Measurements from ENCODE around the gene RIMKLB.

DNA sequence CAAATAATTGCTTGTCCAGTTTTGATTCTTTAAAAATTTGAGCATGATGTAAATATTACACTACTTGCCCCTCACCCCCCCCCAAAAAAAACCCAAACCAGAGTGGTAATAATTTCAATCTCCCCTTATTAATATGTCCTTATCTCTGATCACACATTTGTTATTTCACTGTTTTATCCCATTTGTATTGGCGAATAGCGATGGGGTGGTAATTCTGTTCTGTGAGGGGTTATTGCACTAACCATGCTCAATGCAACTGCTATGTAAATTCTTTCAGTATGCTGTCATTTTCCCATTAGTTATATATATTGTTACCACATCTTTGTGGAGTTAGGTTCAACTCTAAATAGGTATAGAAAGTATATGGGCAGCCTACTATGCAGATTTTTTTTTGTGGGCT is 1.1 kb downstream of the RIMKLB start:
- no peak for TF ChIP-seq SP1 (IDR thresholded peaks at IDR 0.05; ENCODE audit: low read depth, low read length)
- TF ChIP-seq NBN (IDR thresholded peaks at IDR 0.05) = no peak
- TF ChIP-seq CBX3 (IDR thresholded peaks at IDR 0.05; ENCODE audit: borderline replicate concordance, low read depth) = no peak
- TF ChIP-seq, protein P1, sequence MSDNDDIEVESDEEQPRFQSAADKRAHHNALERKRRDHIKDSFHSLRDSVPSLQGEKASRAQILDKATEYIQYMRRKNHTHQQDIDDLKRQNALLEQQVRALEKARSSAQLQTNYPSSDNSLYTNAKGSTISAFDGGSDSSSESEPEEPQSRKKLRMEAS (IDR thresholded peaks at IDR 0.05; ENCODE audit: low read depth, low read length) = no peak
- TF ChIP-seq CREB1 (IDR thresholded peaks at IDR 0.05; ENCODE audit: low read depth) = no peak
- no peak for TF ChIP-seq EGR1 (IDR thresholded peaks at IDR 0.05; ENCODE audit: borderline replicate concordance in 1 of 2, low read depth in 2 of 2, low read length in 2 of 2)
- TF ChIP-seq CEBPB (IDR thresholded peaks at IDR 0.05; ENCODE audit: borderline replicate concordance in 1 of 2, low read depth in 2 of 2, low read length in 2 of 2) = no peak
- TF ChIP-seq SMARCA5 (IDR thresholded peaks at IDR 0.05) = no peak
- TF ChIP-seq, protein P2, sequence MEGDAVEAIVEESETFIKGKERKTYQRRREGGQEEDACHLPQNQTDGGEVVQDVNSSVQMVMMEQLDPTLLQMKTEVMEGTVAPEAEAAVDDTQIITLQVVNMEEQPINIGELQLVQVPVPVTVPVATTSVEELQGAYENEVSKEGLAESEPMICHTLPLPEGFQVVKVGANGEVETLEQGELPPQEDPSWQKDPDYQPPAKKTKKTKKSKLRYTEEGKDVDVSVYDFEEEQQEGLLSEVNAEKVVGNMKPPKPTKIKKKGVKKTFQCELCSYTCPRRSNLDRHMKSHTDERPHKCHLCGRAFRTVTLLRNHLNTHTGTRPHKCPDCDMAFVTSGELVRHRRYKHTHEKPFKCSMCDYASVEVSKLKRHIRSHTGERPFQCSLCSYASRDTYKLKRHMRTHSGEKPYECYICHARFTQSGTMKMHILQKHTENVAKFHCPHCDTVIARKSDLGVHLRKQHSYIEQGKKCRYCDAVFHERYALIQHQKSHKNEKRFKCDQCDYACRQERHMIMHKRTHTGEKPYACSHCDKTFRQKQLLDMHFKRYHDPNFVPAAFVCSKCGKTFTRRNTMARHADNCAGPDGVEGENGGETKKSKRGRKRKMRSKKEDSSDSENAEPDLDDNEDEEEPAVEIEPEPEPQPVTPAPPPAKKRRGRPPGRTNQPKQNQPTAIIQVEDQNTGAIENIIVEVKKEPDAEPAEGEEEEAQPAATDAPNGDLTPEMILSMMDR (IDR thresholded peaks at IDR 0.05 in 2 of 3, conservative IDR thresholded peaks at IDR 0.05 in 1 of 3; ENCODE audit: control insufficient read depth in 2 of 3, extremely low read depth in 1 of 3, insufficient read depth in 1 of 3, low read depth in 3 of 3, low read length in 3 of 3) = no peak
- TF ChIP-seq TBL1XR1 (IDR thresholded peaks at IDR 0.05; ENCODE audit: low read depth, low read length) = no peak
